Neutrophil (primary cell): ENCODE data around the gene DMD.

Source experiments
- H3K27ac ChIP-seq: fragments of 200-600 bp; sonication (generic); 2 replicates; pipeline ENCODE4 v1.5.1; 2016; ENCODE audit warnings: mild to moderate bottlenecking, moderate library complexity
- H3K27me3 ChIP-seq: fragments of 200-600 bp; sonication (generic); 2 replicates; pipeline ENCODE4 v1.6.0; 2016; ENCODE audit warnings: mild to moderate bottlenecking
- H3K36me3 ChIP-seq: fragments of 200-600 bp; sonication (generic); 2 replicates; pipeline ENCODE4 v1.5.1; 2017
- H3K4me1 ChIP-seq, 2 experiments: fragments of 200-600 bp in 1 of 2; sonication (generic) in 1 of 2; 1 replicate in 1 of 2; 2 replicates in 1 of 2; pipeline versions ENCODE4 v1.5.1 to v1.6.1; 2013 to 2016; ENCODE audit warnings: low read depth in 1 of 2, low read length in 1 of 2, mild to moderate bottlenecking in 1 of 2, moderate library complexity in 1 of 2; ENCODE audit not compliant: control insufficient read depth in 1 of 2, insufficient read depth in 1 of 2
- H3K4me3 ChIP-seq, 2 experiments: fragments of 200-600 bp in 1 of 2; sonication (generic) in 1 of 2; 1 replicate in 1 of 2; 2 replicates in 1 of 2; pipeline ENCODE4 v1.5.1; 2013 to 2016; ENCODE audit warnings: low read depth in 1 of 2, low read length in 1 of 2, mild to moderate bottlenecking in 1 of 2, moderate library complexity in 1 of 2
- H3K9me3 ChIP-seq: fragments of 200-600 bp; sonication (generic); 2 replicates; pipeline ENCODE4 v1.5.1; 2016
- TF ChIP-seq, protein P1 (sequence below): fragments of 200-600 bp; sonication (generic); IDR thresholded peaks from 2 replicates; pipeline ENCODE4 v1.5.1; 2016; ENCODE audit warnings: antibody characterized with exemption

Gene DMD

DNA sequence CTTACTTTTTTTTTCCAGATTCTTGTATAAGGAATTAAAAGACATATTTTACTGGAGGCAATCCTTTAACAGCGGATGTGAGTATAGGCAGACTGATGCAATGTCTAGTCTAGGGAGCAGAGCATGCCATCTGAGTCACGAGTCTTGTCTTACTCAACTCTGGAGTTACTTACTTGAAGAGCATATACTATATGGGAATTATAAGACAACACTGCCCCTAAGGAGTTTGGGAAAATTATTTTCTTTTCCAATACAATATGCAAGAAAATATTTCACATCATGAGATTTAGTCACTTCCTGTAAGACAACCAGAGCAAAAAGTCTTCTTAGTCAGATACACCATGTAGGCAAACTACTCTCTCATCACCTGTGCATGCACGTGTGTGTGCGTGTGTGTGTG is 1602.2 kb downstream of the DMD start:
- H3K9me3 ChIP-seq: no peaks in the 10 kb centered on the region

DNA sequence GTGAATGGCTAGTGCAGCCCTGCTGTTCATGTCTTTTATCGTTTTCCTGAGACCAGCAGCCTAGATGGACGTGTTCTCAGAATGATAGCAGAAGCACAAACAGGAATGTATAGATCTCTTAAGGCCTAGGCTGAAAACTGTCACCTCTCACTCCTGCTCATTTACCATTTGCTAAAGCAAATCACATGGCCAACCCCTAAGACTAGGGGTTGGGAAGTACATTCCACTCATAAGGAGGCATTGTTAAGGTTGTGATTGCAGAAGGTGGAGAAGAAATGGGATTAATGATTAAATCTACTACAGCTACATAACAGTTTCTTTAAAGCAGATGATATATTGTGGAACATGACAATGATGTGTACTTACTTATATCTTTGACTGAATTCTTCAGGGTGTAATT is 1602.7 kb downstream of the DMD start:
- Histone ChIP-seq H3K4me1 (no peaks in the 10 kb centered on the region), H3K4me3 (no peak overlapping the region), H3K27me3 (no peaks in the 10 kb centered on the region), H3K27ac (no peak overlapping the region), H3K36me3 (no peaks in the 10 kb centered on the region), H3K9me3 (no peaks in the 10 kb centered on the region)
- TF ChIP-seq, protein P1, sequence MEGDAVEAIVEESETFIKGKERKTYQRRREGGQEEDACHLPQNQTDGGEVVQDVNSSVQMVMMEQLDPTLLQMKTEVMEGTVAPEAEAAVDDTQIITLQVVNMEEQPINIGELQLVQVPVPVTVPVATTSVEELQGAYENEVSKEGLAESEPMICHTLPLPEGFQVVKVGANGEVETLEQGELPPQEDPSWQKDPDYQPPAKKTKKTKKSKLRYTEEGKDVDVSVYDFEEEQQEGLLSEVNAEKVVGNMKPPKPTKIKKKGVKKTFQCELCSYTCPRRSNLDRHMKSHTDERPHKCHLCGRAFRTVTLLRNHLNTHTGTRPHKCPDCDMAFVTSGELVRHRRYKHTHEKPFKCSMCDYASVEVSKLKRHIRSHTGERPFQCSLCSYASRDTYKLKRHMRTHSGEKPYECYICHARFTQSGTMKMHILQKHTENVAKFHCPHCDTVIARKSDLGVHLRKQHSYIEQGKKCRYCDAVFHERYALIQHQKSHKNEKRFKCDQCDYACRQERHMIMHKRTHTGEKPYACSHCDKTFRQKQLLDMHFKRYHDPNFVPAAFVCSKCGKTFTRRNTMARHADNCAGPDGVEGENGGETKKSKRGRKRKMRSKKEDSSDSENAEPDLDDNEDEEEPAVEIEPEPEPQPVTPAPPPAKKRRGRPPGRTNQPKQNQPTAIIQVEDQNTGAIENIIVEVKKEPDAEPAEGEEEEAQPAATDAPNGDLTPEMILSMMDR: no peak

More for the DNA sequence above, 1602.2 kb downstream of the DMD start:
- Histone ChIP-seq H3K36me3 (no peaks in the 10 kb centered on the region), H3K4me1 (no peaks in the 10 kb centered on the region), H3K27ac (no peak overlapping the region), H3K27me3 (no peaks in the 10 kb centered on the region), H3K4me3 (no peak overlapping the region)
- TF ChIP-seq, protein P1: no peak

DNA sequence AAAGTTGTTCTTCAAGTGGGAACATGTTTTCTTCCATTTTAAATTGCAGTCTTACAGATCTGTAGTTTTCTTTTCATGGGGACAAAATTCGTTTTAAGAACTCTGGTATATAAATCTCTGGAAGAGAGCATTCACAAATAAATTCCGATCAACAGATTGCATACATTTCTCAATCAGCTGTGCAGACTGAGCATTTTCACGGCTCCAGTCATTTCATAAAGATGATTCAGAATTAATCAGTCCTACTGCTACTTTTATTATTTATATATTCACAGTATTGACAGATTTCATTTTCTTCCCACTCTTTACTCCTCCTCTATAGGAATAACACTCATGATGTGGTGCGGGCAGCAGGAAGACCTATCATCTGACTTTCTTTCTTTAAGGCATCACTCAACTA is 1604.6 kb downstream of the DMD start:
- Histone ChIP-seq H3K27me3 (no peaks in the 10 kb centered on the region), H3K27ac (no peak overlapping the region), H3K9me3 (no peaks in the 10 kb centered on the region), H3K36me3 (no peaks in the 10 kb centered on the region), H3K4me3 (no peak overlapping the region), H3K4me1 (no peaks in the 10 kb centered on the region)
- TF ChIP-seq, protein P1: no peak

DNA sequence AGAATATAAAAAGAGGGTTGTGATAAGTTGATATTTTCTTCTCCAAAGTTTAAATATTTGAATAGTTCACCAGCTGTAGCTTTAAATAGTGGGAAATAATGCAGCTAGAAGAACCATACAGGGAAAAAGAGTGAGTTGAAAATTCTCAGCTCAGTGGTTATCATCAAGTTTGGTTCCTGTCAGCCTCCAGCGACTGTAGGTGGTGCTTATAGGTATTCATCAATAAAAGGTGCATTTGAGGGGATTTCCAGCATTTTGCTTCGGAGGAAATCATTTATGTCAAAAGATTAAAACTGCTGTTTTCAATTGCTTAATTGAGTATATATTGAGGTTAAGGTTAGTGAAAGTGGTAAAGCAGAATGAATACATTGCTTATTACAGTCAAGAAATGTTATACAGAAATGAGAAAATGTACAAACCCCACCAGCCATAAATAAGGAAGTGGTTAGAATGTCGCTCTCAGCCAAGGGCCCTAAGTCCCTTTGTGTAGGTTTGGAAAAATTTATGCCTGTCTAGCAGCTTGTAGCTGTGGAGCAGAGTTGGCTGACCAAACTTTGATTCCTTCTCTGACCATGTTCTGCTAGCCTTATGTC is 1606.6 kb downstream of the DMD start:
- H3K9me3 ChIP-seq: no peaks in the 10 kb centered on the region
- H3K27ac ChIP-seq: no peak overlapping the region
- H3K27me3 ChIP-seq: no peaks in the 10 kb centered on the region
- TF ChIP-seq, protein P1: no peak
- no peaks in the 10 kb centered on the region for H3K36me3 ChIP-seq
- no peak overlapping the region for H3K4me3 ChIP-seq
- H3K4me1 ChIP-seq: no peaks in the 10 kb centered on the region

DNA sequence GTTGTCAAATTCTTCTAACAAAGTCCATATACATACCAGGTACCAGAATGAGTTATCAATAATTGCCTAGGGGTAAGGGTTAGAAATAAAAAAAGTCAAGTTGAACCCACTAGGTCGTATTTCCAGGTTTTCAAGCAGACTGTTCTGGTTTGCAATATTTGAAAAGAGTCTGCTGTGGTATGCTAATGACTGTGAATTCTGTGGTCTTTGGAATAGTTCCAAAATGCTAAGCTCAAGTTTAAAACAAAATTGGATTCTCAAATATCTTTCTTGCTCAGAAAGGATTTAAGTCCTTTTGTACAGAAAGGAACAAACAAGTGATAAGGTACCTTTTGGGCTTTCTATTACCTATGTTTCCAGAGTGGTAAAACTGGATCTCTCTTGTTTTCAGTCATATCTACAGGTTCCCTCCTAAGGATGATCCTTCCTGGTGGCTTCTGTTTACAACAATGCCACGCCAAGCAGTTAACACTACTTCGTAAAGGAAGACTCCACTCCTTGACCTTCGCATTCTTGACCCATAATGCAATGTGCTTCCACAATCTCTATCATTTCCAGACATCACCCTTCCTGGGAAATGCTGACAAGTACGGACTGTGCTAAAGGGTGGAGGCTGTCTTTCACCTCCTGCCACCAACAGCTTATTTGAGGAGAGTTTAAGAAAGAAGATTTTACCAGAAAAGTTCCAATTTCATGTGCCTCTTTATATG is 1607.8 kb downstream of the DMD start:
- Histone ChIP-seq H3K4me3 (no peak overlapping the region), H3K9me3 (no peaks in the 10 kb centered on the region), H3K4me1 (no peaks in the 10 kb centered on the region), H3K27ac (no peak overlapping the region), H3K27me3 (no peaks in the 10 kb centered on the region), H3K36me3 (no peaks in the 10 kb centered on the region)
- TF ChIP-seq, protein P1: no peak
